ENCODE measurements around the gene KCNB1. TPM values are rescaled to one million over a fixed set of nuclear protein-coding genes. Genes with fewer than 3 reads are reported as not detected.

KCNB1 gene
- total and polyA plus RNA-seq, 4 donors = under 0.01 to 3.4 (median 1.4) TPM

DNA sequence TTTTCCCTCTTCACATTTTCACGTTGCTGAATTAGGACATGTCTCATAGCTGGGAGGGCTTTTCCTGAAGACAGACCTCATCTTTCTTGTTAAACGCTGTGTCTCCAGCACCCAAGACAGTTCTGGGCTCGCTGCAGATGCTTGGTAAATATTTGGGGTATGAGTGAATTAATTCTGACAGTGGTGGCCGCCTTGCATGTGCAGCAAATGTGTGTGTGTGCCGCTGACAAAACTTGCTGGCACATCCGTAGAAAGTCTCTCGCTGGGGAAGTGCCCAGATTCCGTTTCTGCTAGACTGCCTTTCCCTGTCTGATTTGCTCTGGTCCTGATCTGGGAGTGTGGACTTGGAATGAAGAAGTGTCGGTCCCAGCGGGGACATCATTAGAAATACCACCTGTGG lies 156.4 kb downstream of the KCNB1 start:
- H3K9ac ChIP-seq (ENCODE audit: low read depth in 1 of 2, low read length in 2 of 2) = no peak overlapping the region
- H3K36me3 ChIP-seq (ENCODE audit: control insufficient read depth in 4 of 4, insufficient read depth in 3 of 4, low read depth in 1 of 4, low read length in 3 of 4) = no peaks in the 10 kb centered on the region
- WGBS = 57% methylated on average over 10 of the region's 10 CpGs
- no peak overlapping the region for H3K27ac ChIP-seq (ENCODE audit: low read depth in 1 of 2, low read length in 2 of 2)
- H3K4me3 ChIP-seq (ENCODE audit: low read depth in 1 of 3, low read length in 3 of 3) = no peak overlapping the region
- H3K4me1 ChIP-seq (ENCODE audit: control insufficient read depth in 4 of 4, insufficient read depth in 4 of 4, low read length in 3 of 4) = no peaks in the 10 kb centered on the region
- TF ChIP-seq NR2F2 (IDR thresholded peaks at IDR 0.05) = no peak
- no peak for TF ChIP-seq RAD21 (IDR thresholded peaks at IDR 0.05)
- TF ChIP-seq YY1 (IDR thresholded peaks at IDR 0.05) = no peak
- TF ChIP-seq, protein P1, sequence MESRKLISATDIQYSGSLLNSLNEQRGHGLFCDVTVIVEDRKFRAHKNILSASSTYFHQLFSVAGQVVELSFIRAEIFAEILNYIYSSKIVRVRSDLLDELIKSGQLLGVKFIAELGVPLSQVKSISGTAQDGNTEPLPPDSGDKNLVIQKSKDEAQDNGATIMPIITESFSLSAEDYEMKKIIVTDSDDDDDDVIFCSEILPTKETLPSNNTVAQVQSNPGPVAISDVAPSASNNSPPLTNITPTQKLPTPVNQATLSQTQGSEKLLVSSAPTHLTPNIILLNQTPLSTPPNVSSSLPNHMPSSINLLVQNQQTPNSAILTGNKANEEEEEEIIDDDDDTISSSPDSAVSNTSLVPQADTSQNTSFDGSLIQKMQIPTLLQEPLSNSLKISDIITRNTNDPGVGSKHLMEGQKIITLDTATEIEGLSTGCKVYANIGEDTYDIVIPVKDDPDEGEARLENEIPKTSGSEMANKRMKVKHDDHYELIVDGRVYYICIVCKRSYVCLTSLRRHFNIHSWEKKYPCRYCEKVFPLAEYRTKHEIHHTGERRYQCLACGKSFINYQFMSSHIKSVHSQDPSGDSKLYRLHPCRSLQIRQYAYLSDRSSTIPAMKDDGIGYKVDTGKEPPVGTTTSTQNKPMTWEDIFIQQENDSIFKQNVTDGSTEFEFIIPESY (IDR thresholded peaks at IDR 0.05) = no peak
- TF ChIP-seq, protein P2, sequence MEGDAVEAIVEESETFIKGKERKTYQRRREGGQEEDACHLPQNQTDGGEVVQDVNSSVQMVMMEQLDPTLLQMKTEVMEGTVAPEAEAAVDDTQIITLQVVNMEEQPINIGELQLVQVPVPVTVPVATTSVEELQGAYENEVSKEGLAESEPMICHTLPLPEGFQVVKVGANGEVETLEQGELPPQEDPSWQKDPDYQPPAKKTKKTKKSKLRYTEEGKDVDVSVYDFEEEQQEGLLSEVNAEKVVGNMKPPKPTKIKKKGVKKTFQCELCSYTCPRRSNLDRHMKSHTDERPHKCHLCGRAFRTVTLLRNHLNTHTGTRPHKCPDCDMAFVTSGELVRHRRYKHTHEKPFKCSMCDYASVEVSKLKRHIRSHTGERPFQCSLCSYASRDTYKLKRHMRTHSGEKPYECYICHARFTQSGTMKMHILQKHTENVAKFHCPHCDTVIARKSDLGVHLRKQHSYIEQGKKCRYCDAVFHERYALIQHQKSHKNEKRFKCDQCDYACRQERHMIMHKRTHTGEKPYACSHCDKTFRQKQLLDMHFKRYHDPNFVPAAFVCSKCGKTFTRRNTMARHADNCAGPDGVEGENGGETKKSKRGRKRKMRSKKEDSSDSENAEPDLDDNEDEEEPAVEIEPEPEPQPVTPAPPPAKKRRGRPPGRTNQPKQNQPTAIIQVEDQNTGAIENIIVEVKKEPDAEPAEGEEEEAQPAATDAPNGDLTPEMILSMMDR (IDR thresholded peaks at IDR 0.05; ENCODE audit: low read depth, low read length, missing input control) = no peak
- TF ChIP-seq EGR1 (IDR thresholded peaks at IDR 0.05; ENCODE audit: low read depth in 2 of 2) = no peak
- TF ChIP-seq TAF1 (conservative IDR thresholded peaks at IDR 0.05) = no peak
- TF ChIP-seq, protein P3, sequence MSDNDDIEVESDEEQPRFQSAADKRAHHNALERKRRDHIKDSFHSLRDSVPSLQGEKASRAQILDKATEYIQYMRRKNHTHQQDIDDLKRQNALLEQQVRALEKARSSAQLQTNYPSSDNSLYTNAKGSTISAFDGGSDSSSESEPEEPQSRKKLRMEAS (IDR thresholded peaks at IDR 0.05) = no peak
- no peak for TF ChIP-seq FOXA2 (IDR thresholded peaks at IDR 0.05)
- no peak for TF ChIP-seq SP1 (IDR thresholded peaks at IDR 0.05)
- TF ChIP-seq HNF4G (IDR thresholded peaks at IDR 0.05) = no peak
- TF ChIP-seq GABPA (IDR thresholded peaks at IDR 0.05 in 1 of 2, conservative IDR thresholded peaks at IDR 0.05 in 1 of 2) = no peak
- no peak for TF ChIP-seq FOXA1 (IDR thresholded peaks at IDR 0.05)
- TF ChIP-seq, protein P4, sequence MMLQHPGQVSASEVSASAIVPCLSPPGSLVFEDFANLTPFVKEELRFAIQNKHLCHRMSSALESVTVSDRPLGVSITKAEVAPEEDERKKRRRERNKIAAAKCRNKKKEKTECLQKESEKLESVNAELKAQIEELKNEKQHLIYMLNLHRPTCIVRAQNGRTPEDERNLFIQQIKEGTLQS (IDR thresholded peaks at IDR 0.05) = no peak
- TF ChIP-seq RXRA (IDR thresholded peaks at IDR 0.05) = no peak
- TF ChIP-seq, protein P5, sequence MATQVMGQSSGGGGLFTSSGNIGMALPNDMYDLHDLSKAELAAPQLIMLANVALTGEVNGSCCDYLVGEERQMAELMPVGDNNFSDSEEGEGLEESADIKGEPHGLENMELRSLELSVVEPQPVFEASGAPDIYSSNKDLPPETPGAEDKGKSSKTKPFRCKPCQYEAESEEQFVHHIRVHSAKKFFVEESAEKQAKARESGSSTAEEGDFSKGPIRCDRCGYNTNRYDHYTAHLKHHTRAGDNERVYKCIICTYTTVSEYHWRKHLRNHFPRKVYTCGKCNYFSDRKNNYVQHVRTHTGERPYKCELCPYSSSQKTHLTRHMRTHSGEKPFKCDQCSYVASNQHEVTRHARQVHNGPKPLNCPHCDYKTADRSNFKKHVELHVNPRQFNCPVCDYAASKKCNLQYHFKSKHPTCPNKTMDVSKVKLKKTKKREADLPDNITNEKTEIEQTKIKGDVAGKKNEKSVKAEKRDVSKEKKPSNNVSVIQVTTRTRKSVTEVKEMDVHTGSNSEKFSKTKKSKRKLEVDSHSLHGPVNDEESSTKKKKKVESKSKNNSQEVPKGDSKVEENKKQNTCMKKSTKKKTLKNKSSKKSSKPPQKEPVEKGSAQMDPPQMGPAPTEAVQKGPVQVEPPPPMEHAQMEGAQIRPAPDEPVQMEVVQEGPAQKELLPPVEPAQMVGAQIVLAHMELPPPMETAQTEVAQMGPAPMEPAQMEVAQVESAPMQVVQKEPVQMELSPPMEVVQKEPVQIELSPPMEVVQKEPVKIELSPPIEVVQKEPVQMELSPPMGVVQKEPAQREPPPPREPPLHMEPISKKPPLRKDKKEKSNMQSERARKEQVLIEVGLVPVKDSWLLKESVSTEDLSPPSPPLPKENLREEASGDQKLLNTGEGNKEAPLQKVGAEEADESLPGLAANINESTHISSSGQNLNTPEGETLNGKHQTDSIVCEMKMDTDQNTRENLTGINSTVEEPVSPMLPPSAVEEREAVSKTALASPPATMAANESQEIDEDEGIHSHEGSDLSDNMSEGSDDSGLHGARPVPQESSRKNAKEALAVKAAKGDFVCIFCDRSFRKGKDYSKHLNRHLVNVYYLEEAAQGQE (IDR thresholded peaks at IDR 0.05) = no peak
- TF ChIP-seq HNF4A (conservative IDR thresholded peaks at IDR 0.05) = no peak
- no peak for TF ChIP-seq JUND (IDR thresholded peaks at IDR 0.05)
- H3K27me3 ChIP-seq (ENCODE audit: control insufficient read depth in 4 of 4, insufficient read depth in 4 of 4, low read length in 3 of 4) = peaks cover 0 to 2% (median 0%) of the 10 kb centered on the region in 4 donors
- no peak for DNase-seq (ENCODE audit: low spot score)
- no peaks in the 10 kb centered on the region for H3K9me3 ChIP-seq (ENCODE audit: control insufficient read depth in 4 of 4, low read length in 3 of 4)
